ENCODE measurements around the gene NFATC2.

- TF ChIP-seq CTCF (IDR thresholded peaks at IDR 0.05), result no peak
- TF ChIP-seq POLR2A (IDR thresholded peaks at IDR 0.05), result no peak
Observed at GRCh38 chr20:51505566-51505965, 37.0 kb downstream of the NFATC2 start.
